HEK293 (cell line): Measurements from ENCODE around the gene ELFN1.

Experiments used
- ATF2 ChIP-seq: fragments of 450-650 bp; formaldehyde crosslinking; IDR thresholded peaks from 2 replicates; pipeline ENCODE4 v1.5.1; 2016; ENCODE audit warnings: missing biosample characterization, missing genetic modification characterization, low read depth
- CTCF ChIP-seq: fragments of 450-650 bp; formaldehyde crosslinking; IDR thresholded peaks from 2 replicates; pipeline ENCODE4 v1.5.1; 2016; ENCODE audit warnings: missing biosample characterization, missing genetic modification characterization
- KLF10 ChIP-seq: fragments of 450-650 bp; IDR thresholded peaks from 2 replicates; pipeline ENCODE4 v1.5.1; 2018; ENCODE audit warnings: missing biosample characterization, mild to moderate bottlenecking, missing genetic modification characterization
- YY1 ChIP-seq: fragments of 450-650 bp; formaldehyde crosslinking; IDR thresholded peaks from 2 replicates; pipeline ENCODE4 v1.5.1; 2018; ENCODE audit warnings: missing biosample characterization, missing genetic modification characterization
- ZBTB26 ChIP-seq: fragments of 450-650 bp; formaldehyde crosslinking; optimal IDR thresholded peaks from 2 replicates; pipeline ENCODE3; 2016; ENCODE audit warnings: missing biosample characterization, mild to moderate bottlenecking, missing genetic modification characterization
- ZNF157 ChIP-seq: fragments of 450-650 bp; formaldehyde crosslinking; IDR thresholded peaks from 2 replicates; pipeline ENCODE4 v1.5.1; 2016; ENCODE audit warnings: missing biosample characterization, missing genetic modification characterization
- ZNF274 ChIP-seq, 2 experiments: fragments of 200-500 bp in 1 of 2; fragments of 450-650 bp in 1 of 2; sonication (Bioruptor generic) in 1 of 2; formaldehyde crosslinking in 1 of 2; IDR thresholded peaks; 2 replicates each; pipeline versions ENCODE4 v1.5.1 to v1.6.1; 2014 to 2016; ENCODE audit warnings: borderline replicate concordance in 1 of 2, inconsistent platforms in 1 of 2, low read length in 1 of 2, missing biosample characterization in 1 of 2, missing genetic modification characterization in 1 of 2
- ZNF558 ChIP-seq: fragments of 450-650 bp; formaldehyde crosslinking; IDR thresholded peaks from 2 replicates; pipeline ENCODE4 v1.5.1; 2016; ENCODE audit warnings: missing biosample characterization, missing genetic modification characterization
- ZNF701 ChIP-seq: fragments of 450-650 bp; formaldehyde crosslinking; IDR thresholded peaks from 2 replicates; pipeline ENCODE4 v1.5.1; 2016; ENCODE audit warnings: missing biosample characterization, missing genetic modification characterization
- ZNF768 ChIP-seq: fragments of 450-650 bp; formaldehyde crosslinking; IDR thresholded peaks from 2 replicates; pipeline ENCODE4 v1.5.1; 2018; ENCODE audit warnings: missing biosample characterization, mild to moderate bottlenecking, missing genetic modification characterization

GRCh38 chr7:1775389-1775788 is 105.3 kb downstream of the ELFN1 start:
- no peak for TF ChIP-seq CTCF (tag by site-specific recombination)
- TF ChIP-seq ATF2 (tag by site-specific recombination): no peak
- TF ChIP-seq ZNF274 (IDR thresholded peaks at IDR 0.05; ENCODE audit: low read length): no peak
- no peak for TF ChIP-seq ZNF274 (tag by site-specific recombination; IDR thresholded peaks at IDR 0.05; ENCODE audit: borderline replicate concordance)
- no peak for TF ChIP-seq ZBTB26
- TF ChIP-seq ZNF768: no peak
- no peak for TF ChIP-seq ZNF558 (tag by site-specific recombination)
- TF ChIP-seq YY1 (tag by site-specific recombination): no peak
- TF ChIP-seq ZNF701 (tag by site-specific recombination): no peak
- no peak for TF ChIP-seq KLF10 (tag by site-specific recombination)
- no peak for TF ChIP-seq ZNF157 (tag by site-specific recombination)
